NCI-H128 (cell line): ENCODE data around the gene RAMP2.

Source experiments
- DNase-seq: peaks from one replicate; lab custom pipeline; 2025; ENCODE audit not compliant: unreplicated experiment; lab: John Stamatoyannopoulos, UW

RAMP2 gene

DNA sequence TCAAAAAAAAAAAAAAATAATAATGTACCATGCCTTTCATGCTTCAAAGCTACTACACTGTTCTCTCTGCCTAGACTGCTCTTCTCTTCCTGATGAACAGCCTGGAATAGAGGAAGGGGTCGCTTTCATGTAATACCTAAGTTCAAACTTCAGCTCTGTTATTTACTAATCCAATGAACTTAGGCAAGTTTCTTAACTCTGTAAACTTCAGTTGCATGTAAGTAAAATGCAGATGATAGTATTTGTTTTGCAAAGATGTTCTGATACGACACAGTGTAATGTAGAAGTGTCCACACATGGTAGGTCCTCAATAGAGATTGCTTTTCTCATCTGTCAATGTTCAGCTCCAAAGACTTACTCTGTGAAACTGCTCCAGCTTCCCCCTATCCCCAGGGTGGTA, 30.9 kb downstream of the RAMP2 start:
- DNase-seq, result no peak

DNA sequence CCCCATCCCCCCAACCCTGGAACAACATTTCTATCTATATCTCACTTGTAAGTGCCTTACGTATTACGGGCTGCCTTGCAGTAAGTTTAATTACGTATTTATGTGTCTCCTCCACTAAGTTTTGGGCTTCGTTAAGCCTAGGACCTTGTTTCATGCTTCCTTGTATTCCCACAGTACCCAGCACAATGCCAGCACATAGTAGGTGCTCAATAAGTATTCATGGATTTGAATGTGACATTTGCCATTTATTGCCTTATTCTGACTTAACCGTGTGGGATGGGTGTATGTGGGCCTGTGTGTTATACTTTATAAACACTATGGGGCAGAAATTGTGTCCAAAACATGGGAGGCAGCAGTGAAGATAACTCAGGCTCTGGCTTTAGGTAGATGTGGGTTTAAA, 31.5 kb downstream of the RAMP2 start:
- no peak for DNase-seq

DNA sequence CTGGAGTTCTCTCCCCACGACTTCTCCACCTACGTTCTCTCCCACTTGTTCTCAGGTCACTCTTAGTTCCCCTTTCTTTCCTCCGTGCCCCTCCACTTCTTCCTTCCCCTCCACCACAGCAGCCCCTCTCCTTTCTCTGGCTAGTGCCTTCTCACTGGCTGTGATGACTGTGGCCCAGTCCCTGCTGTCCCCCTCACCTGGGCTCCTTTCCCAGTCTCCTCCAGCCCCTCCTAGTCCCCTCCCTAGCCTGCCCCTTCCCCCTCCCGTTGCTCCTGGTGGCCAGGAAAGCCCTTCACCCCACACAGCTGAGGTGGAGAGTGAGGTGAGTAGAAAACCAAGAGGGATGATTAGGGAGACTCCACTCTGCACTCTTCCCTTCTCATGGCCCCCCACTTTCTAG, 34.0 kb downstream of the RAMP2 start:
- no peak for DNase-seq

DNA sequence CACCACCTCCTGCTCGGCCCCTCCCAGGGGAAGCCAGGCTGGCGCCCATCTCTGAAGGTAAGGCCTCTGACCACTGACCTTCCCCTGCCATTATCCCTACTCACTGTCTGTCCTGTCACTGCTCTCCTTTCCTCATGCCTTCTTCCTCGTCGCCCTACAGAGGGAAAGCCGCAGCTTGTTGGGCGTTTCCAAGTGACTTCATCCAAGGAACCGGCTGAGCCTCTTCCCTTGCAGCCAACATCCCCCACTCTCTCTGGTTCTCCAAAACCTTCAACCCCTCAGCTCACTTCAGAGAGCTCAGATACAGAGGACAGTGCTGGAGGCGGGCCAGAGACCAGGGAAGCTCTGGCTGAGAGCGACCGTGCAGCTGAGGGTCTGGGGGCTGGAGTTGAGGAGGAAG, 34.4 kb downstream of the RAMP2 start:
- no peak for DNase-seq

DNA sequence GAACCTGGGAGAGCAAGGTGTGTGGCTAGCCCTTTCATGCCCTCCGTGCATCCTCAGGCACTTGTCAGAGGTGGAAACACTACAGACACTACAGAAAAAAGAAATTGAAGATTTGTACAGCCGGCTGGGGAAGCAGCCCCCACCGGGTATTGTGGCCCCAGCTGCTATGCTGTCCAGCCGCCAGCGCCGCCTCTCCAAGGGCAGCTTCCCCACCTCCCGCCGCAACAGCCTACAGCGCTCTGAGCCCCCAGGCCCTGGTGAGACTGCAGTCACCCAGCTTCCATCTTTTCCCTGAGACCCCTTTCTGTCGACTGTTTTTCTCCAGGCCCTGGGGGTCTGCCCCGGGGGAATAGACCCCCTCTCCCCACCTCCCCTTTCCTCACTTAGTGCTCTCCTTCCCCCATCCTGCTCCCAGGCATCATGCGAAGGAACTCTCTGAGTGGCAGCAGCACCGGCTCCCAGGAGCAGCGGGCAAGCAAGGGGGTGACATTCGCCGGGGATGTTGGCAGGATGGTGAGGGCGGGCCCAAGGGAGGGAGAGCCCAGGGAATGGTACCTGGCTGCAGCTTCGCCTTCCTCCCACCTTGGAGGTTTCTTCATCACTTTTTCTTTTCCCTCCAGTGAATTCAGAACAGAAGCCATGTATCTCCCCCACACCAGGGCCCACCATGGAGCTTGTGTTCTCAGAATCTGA, 35.2 kb downstream of the RAMP2 start:
- no peak for DNase-seq

DNA sequence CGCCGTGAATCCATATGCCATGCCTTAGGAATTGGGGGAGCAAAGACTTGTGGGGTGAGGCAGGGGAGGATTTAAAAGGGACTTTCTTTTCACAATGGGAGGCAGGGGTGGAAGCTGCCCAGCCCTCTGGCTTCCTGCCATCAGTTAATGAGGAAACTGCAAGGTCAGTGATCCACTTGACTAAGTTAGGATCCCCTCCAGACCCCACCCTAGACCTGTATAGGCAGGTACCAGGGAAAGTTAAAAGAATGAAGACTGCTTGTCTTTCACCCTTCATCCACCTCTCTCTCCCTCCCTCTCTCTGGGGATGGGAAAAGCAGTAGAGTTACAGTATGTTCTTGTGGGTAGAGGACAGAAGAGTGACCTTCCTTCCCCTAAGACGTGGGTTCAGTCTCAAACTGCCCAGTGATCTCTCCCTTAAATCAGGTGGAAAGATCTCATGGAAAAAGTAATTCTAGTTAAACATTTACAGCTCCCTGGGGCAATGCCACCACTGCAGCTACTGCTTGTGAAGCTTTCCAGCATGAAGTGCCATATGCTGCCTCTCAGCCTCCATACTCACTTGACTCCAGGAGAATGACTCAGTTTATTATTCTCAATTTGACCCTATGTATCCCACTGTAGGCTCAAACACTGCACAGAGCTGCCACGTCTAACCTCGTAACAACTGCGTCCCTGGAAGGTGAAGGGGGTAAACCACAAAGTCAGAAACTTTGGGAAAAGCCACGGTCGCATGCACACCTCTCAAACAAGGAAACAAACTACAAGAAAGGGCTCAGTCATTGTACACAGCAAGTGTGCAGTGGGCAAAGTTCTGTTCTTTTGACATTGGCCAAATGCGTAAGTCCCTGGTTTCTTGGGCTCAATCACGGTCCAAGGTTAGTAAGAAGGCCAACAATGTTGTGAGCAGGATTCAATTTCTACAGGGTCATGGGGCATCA, 36.3 kb downstream of the RAMP2 start:
- no peak for DNase-seq

DNA sequence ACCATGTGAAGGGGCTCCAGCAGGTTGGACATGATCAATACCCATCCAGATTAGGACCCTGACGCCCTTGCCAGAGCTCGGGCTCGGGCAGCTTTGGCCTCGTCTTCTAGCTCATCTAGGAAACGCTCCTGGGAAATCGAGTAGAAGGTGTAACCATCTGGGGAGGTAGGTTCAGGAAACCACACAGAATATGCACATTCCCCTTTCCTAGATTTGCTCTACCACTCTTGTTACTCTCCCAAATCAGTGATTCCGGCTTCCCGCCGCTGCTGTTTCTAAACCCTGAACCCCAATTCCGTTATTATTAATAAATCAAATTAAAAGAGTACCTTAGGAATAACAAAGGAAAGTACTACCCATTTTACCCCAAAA, 37.0 kb downstream of the RAMP2 start:
- DNase-seq, result no peak

DNA sequence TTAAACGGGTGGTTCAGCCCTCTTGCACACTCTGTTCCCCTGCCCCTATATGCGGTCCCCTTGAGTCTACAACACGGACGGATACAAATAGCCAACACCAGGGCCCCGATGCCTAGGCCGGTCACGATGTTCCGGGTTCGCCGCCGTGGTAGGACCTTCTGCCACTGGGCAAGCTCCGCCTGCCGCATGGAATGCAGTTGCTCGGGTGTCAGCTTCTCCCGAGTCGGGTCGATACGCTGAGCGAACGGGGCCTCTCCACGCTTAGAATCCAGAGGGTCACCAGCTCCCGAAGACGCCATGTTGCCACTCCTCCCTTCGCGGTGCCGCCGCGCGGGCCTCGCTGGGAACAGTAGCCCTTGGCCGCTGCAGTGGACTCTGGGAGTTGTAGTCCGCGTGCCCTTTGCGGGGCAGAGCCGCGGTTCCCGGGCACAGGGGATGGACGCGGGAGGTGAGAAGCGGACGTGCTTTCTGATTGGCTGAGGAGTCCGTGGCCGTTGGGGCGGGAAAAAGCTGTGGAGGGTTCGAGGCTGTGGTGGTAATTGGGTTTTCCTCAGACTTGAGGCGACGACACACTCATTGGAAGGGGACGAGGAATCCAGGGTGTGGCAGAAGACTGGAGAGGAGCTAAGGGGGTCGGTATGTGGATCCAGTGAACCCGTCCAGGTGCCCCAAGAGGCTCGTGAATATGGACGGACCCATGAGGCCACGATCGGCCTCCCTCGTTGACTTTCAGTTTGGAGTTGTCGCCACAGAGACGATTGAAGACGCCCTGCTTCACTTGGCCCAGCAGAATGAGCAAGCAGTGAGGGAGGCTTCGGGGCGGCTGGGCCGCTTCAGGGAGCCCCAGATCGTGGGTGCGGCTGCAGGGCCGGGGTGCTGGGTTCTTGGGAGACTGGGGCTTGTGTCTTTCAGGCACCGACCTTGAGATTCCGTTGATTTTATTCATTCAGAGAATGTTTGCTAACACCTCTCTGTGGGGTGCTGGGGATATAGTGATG, 37.7 kb downstream of the RAMP2 start, which contains the start of the genes CNTD1 and COA3:
CNTD1 (plus strand) TSS at position 479 of the 998 bp plus-strand sequence; CDS start at position 686, 207 bp downstream.
COA3 (minus strand) TSS at position 322 of the 998 bp plus-strand sequence; CDS start at position 299, 23 bp downstream.
- peak; percentile 21 for DNase-seq

DNA sequence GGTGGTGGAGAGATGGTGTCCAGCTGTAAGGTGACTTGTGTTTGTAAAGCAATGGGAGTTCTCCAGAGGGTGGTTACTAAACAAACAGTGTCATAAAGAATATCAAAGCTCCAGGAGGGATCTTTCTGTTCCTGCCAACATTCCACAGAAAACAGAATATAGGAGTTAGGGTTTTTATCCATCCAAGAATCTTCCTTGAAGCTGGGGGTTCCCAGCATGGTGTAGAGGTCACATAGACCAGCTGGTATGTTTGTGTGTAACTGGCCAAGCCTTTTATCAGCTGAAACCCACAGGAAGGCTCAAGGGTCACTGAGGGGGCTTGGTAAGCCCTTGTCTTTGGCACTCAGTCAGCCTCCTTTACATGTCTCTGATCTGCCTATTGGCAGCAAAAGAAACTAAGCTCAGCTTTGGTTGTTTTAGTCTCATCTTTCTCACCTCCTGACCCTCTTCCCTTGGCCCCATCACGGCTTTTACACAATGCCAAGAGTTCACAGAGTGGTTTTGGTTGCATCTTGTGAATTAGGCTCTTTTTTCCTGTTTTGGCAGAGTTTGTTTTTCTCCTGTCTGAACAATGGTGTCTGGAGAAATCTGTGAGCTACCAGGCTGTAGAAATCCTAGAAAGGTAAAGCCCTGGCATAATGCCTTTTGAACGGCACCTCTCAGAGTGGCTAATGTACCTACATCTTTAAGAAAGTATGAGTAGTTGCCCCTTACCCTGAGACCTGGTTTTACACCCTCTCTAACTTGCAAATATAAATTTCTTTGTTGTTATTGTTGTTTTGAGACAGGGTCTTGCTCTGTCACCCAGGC, 42.3 kb downstream of the RAMP2 start:
- no peak for DNase-seq

DNA sequence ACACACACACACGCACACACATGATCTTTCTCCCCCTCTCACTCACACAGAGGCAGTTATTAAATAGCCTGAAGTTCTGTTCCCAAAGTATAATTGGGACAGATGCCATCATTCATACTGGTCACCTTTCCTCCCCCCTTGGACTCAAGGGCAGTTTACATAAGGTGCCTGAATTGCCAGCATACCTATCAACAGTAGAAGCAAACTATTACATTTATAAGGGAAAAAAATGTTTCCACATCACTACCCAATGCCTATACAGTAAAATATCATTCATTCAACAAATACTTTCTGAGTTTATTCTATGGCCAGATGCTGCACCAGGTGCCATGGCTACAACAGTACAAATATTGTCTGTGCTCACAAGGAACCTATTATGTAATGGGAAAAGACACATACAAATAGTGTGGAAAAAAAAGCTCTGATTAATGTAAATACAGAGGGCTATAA, 43.9 kb downstream of the RAMP2 start:
- DNase-seq, result no peak

DNA sequence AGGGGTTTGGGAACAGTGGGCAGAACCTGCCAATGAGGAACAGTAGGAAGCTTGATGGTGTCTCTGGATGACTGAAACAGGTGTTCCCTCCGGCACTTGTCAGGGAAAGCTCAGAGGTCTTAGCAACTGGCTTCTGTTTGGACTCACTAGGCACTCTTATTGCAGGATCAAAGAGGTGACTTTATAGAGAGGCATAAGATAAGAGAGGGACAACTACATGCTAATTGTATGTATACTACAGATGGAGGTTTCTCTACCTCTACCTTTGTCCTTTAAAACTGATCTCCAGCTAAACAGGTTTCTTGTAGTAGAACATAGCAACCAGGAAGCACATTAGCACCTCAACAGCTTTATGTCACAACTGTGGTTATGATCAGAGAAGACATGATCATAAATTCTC, 45.2 kb downstream of the RAMP2 start:
- no peak for DNase-seq

DNA sequence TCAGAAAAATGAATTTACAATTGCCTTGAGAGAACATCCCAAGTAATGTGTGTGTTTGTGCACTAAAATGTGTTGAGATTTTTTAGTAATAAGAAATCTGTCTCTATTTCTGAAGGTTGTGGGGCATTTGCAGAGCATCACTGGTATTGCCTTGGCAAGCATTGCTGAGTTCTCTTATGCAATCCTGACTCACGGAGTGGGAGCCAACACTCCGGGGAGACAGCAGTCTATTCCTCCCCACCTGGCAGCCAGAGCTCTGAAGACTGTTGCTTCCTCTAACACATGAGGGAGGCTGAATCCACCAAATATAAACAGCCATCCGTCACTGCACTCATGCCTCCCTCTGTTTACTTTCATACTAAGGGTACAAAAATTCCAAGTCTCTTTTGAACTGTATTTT, 48.2 kb downstream of the RAMP2 start:
- no peak for DNase-seq
